ENCODE data around the gene IGF2R.
"Not testable (repeated sequence)": the region's sequence is repeated elsewhere in the genome, so short reads cannot be mapped to it uniquely, and the experiment has no call there.

IGF2R gene

DNA sequence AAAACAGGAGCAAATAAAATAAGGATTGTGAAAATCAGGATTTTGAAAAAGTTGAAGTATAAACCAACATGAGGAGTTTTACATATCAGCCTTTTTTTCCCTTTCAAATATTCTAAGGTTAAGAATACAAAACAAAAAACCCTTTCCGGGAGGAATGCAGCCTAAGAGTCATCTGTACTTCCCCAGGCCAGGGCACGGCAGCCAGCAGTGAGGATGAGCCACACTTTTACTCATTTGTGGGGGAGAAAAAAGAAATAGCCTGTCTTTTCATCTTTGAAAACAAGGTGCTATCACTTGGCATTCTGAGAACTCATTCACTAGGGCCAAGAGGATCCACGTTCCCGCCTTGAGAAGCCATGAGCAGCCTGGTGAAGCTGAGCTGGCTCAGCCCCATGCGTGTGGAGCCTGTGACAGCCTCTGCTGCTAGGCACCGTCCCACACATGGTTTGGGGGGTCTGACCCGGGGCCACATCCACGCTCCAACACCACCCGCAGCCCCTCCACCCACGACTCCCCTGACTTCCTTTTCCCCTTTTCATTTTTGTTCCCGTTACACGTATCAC lies 164.0 kb downstream of the IGF2R start:
- Histone ChIP-seq H3K4me2 (ENCODE audit: low read depth, low read length) (no peak overlapping the region), H3K4me1 (ENCODE audit: low read length) (no peaks in the 10 kb centered on the region)
- TF ChIP-seq, protein P1, sequence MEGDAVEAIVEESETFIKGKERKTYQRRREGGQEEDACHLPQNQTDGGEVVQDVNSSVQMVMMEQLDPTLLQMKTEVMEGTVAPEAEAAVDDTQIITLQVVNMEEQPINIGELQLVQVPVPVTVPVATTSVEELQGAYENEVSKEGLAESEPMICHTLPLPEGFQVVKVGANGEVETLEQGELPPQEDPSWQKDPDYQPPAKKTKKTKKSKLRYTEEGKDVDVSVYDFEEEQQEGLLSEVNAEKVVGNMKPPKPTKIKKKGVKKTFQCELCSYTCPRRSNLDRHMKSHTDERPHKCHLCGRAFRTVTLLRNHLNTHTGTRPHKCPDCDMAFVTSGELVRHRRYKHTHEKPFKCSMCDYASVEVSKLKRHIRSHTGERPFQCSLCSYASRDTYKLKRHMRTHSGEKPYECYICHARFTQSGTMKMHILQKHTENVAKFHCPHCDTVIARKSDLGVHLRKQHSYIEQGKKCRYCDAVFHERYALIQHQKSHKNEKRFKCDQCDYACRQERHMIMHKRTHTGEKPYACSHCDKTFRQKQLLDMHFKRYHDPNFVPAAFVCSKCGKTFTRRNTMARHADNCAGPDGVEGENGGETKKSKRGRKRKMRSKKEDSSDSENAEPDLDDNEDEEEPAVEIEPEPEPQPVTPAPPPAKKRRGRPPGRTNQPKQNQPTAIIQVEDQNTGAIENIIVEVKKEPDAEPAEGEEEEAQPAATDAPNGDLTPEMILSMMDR (IDR thresholded peaks at IDR 0.05; ENCODE audit: low read length) = no peak
- no peak for TF ChIP-seq EZH2phosphoT487 (IDR thresholded peaks at IDR 0.05; ENCODE audit: low read length)
- TF ChIP-seq EZH2 (optimal IDR thresholded peaks at IDR 0.05; ENCODE audit: low read depth, low read length) = no peak

DNA sequence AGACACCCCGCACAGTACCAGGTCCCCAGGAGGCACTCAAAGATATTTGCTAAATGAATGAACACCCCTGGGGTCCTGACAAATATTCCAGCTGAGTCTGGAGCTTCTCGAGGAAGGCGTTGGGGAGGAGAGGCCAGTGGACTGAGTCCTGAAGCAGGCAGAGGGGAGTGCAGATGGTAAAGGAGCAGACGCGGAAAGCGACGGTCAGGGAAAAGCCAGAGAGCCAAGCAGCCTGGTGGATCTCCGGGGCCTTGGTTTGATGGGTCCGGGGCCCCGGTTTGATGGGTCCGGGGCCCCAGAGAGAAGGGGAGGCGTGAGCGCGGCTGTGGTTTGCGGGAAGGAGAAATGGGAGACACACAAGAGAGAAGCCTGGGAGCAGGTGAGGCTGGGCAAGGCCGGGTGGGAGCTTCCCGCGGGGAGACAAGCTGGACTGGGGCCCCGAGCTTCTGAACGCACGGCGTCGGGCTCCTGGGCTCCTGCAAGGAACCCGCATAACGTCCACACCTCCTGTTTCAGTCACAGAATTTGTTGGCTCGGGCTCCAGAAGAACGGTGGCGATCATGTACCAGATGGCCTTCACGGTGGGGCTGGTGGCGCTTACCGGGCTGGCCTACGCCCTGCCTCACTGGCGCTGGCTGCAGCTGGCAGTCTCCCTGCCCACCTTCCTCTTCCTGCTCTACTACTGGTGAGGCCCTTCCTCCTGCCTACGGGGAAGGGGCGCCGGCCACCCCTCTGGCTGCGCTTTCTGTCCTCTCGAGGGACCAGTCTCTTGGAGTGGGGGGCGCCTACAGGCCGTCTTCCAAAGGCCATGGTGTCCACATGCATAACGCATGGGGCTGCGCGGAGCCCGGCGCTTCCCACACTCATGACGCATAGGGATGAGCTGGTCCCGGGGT lies 164.8 kb downstream of the IGF2R start:
- H3K4me3 ChIP-seq (ENCODE audit: low read length) = no peak overlapping the region
- no peak overlapping the region for H3K9ac ChIP-seq (ENCODE audit: low read length)
- H3K27me3 ChIP-seq (replicated peaks; ENCODE audit: insufficient read depth, low read length) = no peaks in the 10 kb centered on the region
- H3K4me2 ChIP-seq (ENCODE audit: low read depth, low read length) = no peak overlapping the region
- H3K9me3 ChIP-seq (replicated peaks; ENCODE audit: insufficient read depth, low read length) = no peaks in the 10 kb centered on the region
- TF ChIP-seq, protein P1 (IDR thresholded peaks at IDR 0.05; ENCODE audit: low read length) = no peak
- no peak for TF ChIP-seq EZH2phosphoT487 (IDR thresholded peaks at IDR 0.05; ENCODE audit: low read length)
- no peak for TF ChIP-seq EZH2 (optimal IDR thresholded peaks at IDR 0.05; ENCODE audit: low read depth, low read length)
- no peaks in the 10 kb centered on the region for H3K4me1 ChIP-seq (ENCODE audit: low read length)
- no peak overlapping the region for H2AFZ ChIP-seq (ENCODE audit: low read length)
- H3F3A ChIP-seq (ENCODE audit: insufficient read depth, low read length) = no peaks in the 10 kb centered on the region
- H3K9me2 ChIP-seq (replicated peaks; ENCODE audit: insufficient read depth, low read length) = no peaks in the 10 kb centered on the region
- DNase-seq = no peak
- no peak overlapping the region for H3K27ac ChIP-seq (ENCODE audit: low read length)
- H3K79me2 ChIP-seq (ENCODE audit: low read length) = no peaks in the 10 kb centered on the region
- H3K36me3 ChIP-seq (replicated peaks; ENCODE audit: insufficient read depth, low read length) = no peaks in the 10 kb centered on the region
- no peaks in the 10 kb centered on the region for H4K20me1 ChIP-seq (ENCODE audit: insufficient read depth, low read length)

More for the DNA sequence above, 164.0 kb downstream of the IGF2R start:
- no peak overlapping the region for H2AFZ ChIP-seq (ENCODE audit: low read length)
- no peak overlapping the region for H3K9ac ChIP-seq (ENCODE audit: low read length)
- H3K79me2 ChIP-seq (ENCODE audit: low read length) = no peaks in the 10 kb centered on the region
- H4K20me1 ChIP-seq (ENCODE audit: insufficient read depth, low read length) = no peaks in the 10 kb centered on the region
- no peaks in the 10 kb centered on the region for H3K27me3 ChIP-seq (replicated peaks; ENCODE audit: insufficient read depth, low read length)
- no peaks in the 10 kb centered on the region for H3K9me3 ChIP-seq (replicated peaks; ENCODE audit: insufficient read depth, low read length)
- DNase-seq = no peak
- H3F3A ChIP-seq (ENCODE audit: insufficient read depth, low read length) = no peaks in the 10 kb centered on the region
- no peaks in the 10 kb centered on the region for H3K36me3 ChIP-seq (replicated peaks; ENCODE audit: insufficient read depth, low read length)
- H3K4me3 ChIP-seq (ENCODE audit: low read length) = no peak overlapping the region
- H3K9me2 ChIP-seq (replicated peaks; ENCODE audit: insufficient read depth, low read length) = no peaks in the 10 kb centered on the region
- H3K27ac ChIP-seq (ENCODE audit: low read length) = no peak overlapping the region

DNA sequence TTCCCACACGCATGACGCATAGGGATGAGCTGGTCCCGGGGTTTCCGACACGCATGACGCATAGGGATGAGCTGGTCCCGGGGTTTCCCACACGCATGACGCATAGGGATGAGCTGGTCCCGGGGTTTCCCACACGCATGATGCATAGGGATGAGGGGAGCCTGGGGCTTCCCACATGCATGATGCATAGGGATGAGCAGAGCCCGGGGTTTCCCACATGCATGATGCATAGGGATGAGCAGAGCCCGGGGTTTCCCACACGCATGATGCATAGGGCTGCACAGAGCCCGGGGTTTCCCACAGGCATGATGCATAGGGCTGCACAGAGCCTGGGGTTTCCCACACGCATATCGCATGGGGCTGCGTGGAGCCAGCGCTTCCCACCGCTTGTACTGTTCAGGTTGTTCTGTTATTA lies 165.5 kb downstream of the IGF2R start:
- not testable (repeated sequence) for H3K9me3 ChIP-seq (replicated peaks; ENCODE audit: insufficient read depth, low read length); H3K27ac ChIP-seq (ENCODE audit: low read length); H3K27me3 ChIP-seq (replicated peaks; ENCODE audit: insufficient read depth, low read length); H3K4me2 ChIP-seq (ENCODE audit: low read depth, low read length); H3K79me2 ChIP-seq (ENCODE audit: low read length); H3K4me3 ChIP-seq (ENCODE audit: low read length); H3K9me2 ChIP-seq (replicated peaks; ENCODE audit: insufficient read depth, low read length); H2AFZ ChIP-seq (ENCODE audit: low read length); DNase-seq; H3K9ac ChIP-seq (ENCODE audit: low read length); H3K4me1 ChIP-seq (ENCODE audit: low read length); H3F3A ChIP-seq (ENCODE audit: insufficient read depth, low read length); H4K20me1 ChIP-seq (ENCODE audit: insufficient read depth, low read length); H3K36me3 ChIP-seq (replicated peaks; ENCODE audit: insufficient read depth, low read length)

Measured in MM.1S (cell line).